Ovary (tissue), 9 donors: ENCODE results near the gene AGAP2. TPM values are rescaled to one million over a fixed set of nuclear protein-coding genes. Genes with fewer than 3 reads are reported as not detected.

Experiments
- DNase-seq, 5 donors: peaks; one replicate each; pipeline ENCODE4 v3.0.0-alpha.2; 2019 to 2020
- H3K27ac ChIP-seq, 2 donors: fragments of 200-600 bp; one replicate each; pipeline versions ENCODE4 v1.5.1 to v1.8.0; 2019 to 2022
- H3K27me3 ChIP-seq: fragments of 200-600 bp; one replicate; pipeline ENCODE4 v1.8.0; 2022
- H3K36me3 ChIP-seq: fragments of 200-600 bp; sonication (generic); one replicate; pipeline ENCODE4 v1.5.1; 2019
- H3K4me1 ChIP-seq: one replicate; pipeline ENCODE4 v1.8.1; 2013; ENCODE audit warnings: mild to moderate bottlenecking, moderate library complexity; ENCODE audit not compliant: insufficient read depth
- H3K4me3 ChIP-seq: fragments of 200-600 bp; sonication (generic); one replicate; pipeline ENCODE4 v1.5.1; 2017
- H3K9me3 ChIP-seq, 2 donors: fragments of 200-600 bp in 1 of 2; sonication (generic) in 1 of 2; one replicate each; pipeline versions ENCODE4 v1.5.1 to v1.8.1; 2013 to 2019; ENCODE audit warnings: mild to moderate bottlenecking in 1 of 2, moderate library complexity in 1 of 2
- CTCF ChIP-seq, 3 donors: fragments of 450-650 bp in 2 of 3; fragments of 200-600 bp in 1 of 3; IDR thresholded peaks; one replicate each; pipeline versions ENCODE4 v1.5.1 to v1.8.0; 2016 to 2022; ENCODE audit warnings: antibody characterized with exemption in 3 of 3, mild to moderate bottlenecking in 1 of 3
- EP300 ChIP-seq: sonication (generic); formaldehyde crosslinking; IDR thresholded peaks from one replicate; pipeline ENCODE4 v1.6.1; 2017; ENCODE audit warnings: antibody characterized with exemption
- POLR2A ChIP-seq: fragments of 450-650 bp; IDR thresholded peaks from one replicate; pipeline ENCODE4 v1.6.1; 2017; ENCODE audit warnings: antibody characterized with exemption, mild to moderate bottlenecking, moderate library complexity
- WGBS, 3 donors: extraction: QIAGEN DNeasy Blood & Tissue Kit in 1 of 3; methylation state at CpG; one replicate each; pipeline versions ENCODE4 v1.1.5 to v1.1.7; 2013 to 2017; 5-methylcytosine and 5-hydroxymethylcytosine counted together
- intact Hi-C, 4 donors: fragments of 100-400 bp; cut with DNase I; formaldehyde crosslinking; loops; one replicate each; pipeline versions ENCODE4 v1.11.0 to v1.15.1; 2022 to 2023
- polyA plus RNA-seq, 2 donors: library from polyadenylated mRNA; stranded (reverse); fragments of 200-250 nt in 1 of 2; fragments of 350-450 nt in 1 of 2; fragmentation: Illumina TruSeq in 1 of 2; extraction: RNeasy Lipid Tissue Mini Kit (QIAGEN cat#74804) in 1 of 2; gene quantifications; one replicate each; pipeline ENCODE4 v1.2.3, GENCODE V29; 2013 to 2014
- total RNA-seq, 7 donors: library from RNA; depleted of rRNA in 2 of 7; stranded (reverse); fragments of >200 nt in 2 of 7; fragmentation: NEBNext Ultra II Directional in 3 of 7; extraction: Animal tissue kit (Norgen Biotek cat#: 25700) in 3 of 7; gene quantifications; one replicate each; pipeline versions ENCODE4 v1.1.0 to v1.2.4, GENCODE V29; 2016 to 2023
- donor health status: DM: no; HTN: no; CAD: no; lungs with moderate emphysema.
- donor health status: DM: no; HTN: no; CAD: no.
- donor health status: Bipolar disorder and iron deficiency.
- donor health status: DM: yes; HTN: yes; CAD: no.
- donor health status: DM: no; HTN: no; CAD: no.
- donor health status: DM: yes; HTN: yes; CAD: no.

Gene AGAP2
- total and polyA plus RNA-seq, 9 donors, result 0.33 to 1.3 (median 0.60) TPM

GRCh38 chr12:57695770-57696432, 42.6 kb downstream of the AGAP2 start:
- DNase-seq, result no peak
- WGBS, 3 donors, result 89 to 95% (median 91%) methylated on average over 11 of the region's 11 CpGs
- H3K36me3 ChIP-seq, result no peaks in the 10 kb centered on the region
- H3K27me3 ChIP-seq, result no peaks in the 10 kb centered on the region
- H3K9me3 ChIP-seq, result no peaks in the 10 kb centered on the region
- intact Hi-C loops, result no loop called here
- H3K4me1 ChIP-seq, result peaks cover 4% of the 10 kb centered on the region
- no peak overlapping the region for H3K27ac ChIP-seq
- H3K4me3 ChIP-seq, result no peak overlapping the region
- no peak for TF ChIP-seq EP300

GRCh38 chr12:57694459-57695019, 44.0 kb downstream of the AGAP2 start:
- H3K36me3 ChIP-seq, result no peaks in the 10 kb centered on the region
- WGBS, 3 donors, result 0 to 1% (median 1%) methylated on average over 15 of the region's 15 CpGs
- intact Hi-C loops, result no loop called here
- peak in 1 of 5 donors; percentile 30 for DNase-seq
- H3K4me3 ChIP-seq, result peak overlapping the region; percentile 85
- peak overlapping the region in 1 of 2 donors; percentile 63 for H3K27ac ChIP-seq
- no peaks in the 10 kb centered on the region for H3K9me3 ChIP-seq
- TF ChIP-seq POLR2A (no peak), CTCF (IDR thresholded peaks at IDR 0.05) (no peak), EP300 (no peak)
- H3K27me3 ChIP-seq, result no peaks in the 10 kb centered on the region
- peaks cover 4% of the 10 kb centered on the region for H3K4me1 ChIP-seq

GRCh38 chr12:57693659-57694458, 44.7 kb downstream of the AGAP2 start, which contains the start of gene OS9:
OS9 (plus strand) TSS chr12:57694132; CDS start chr12:57694162, 30 bp downstream.
- H3K36me3 ChIP-seq, result no peaks in the 10 kb centered on the region
- 0% methylated on average over 45 of the region's 45 CpGs for WGBS, 3 donors

GRCh38 chr12:57693317-57693658, 45.3 kb downstream of the AGAP2 start:
- H3K4me3 ChIP-seq, result peak overlapping the region; percentile 33
- DNase-seq, result no peak
- intact Hi-C loops, result no loop called here

More at GRCh38 chr12:57693659-57694458, 44.7 kb downstream of the AGAP2 start, which contains the start of gene OS9:
- Histone ChIP-seq H3K27me3 (no peaks in the 10 kb centered on the region), H3K4me1 (peaks cover 4% of the 10 kb centered on the region), H3K4me3 (peak within 1 kb of the TSS; percentile 85), H3K9me3 (no peaks in the 10 kb centered on the region), H3K27ac (peak within 1 kb of the TSS in 1 of 2 donors; percentile 63)
- DNase-seq, result peak; percentile 90 to 98 (median 95)
- intact Hi-C loops, result no loop called here
- peak; percentile 77 to 88 (median 82) for TF ChIP-seq CTCF (IDR thresholded peaks at IDR 0.05)
- no peak for TF ChIP-seq EP300
- peak; percentile 51 for TF ChIP-seq POLR2A

More at GRCh38 chr12:57693317-57693658, 45.3 kb downstream of the AGAP2 start:
- Histone ChIP-seq H3K36me3 (no peaks in the 10 kb centered on the region), H3K9me3 (no peaks in the 10 kb centered on the region), H3K27me3 (no peaks in the 10 kb centered on the region), H3K27ac (no peak overlapping the region), H3K4me1 (peaks cover 4% of the 10 kb centered on the region)
- TF ChIP-seq POLR2A (no peak), EP300 (no peak), CTCF (IDR thresholded peaks at IDR 0.05) (no peak)
- WGBS, 3 donors, result 34 to 48% (median 36%) methylated on average over 10 of the region's 10 CpGs
